Measurements from ENCODE around the gene ACTA1.
A peak's percentile ranks its signal among the peaks of the same experiment; 100 is the strongest.
"Not testable (repeated sequence)": the region's sequence is repeated elsewhere in the genome, so short reads cannot be mapped to it uniquely, and the experiment has no call there.

The ACTA1 gene

GRCh38 chr1:229410692-229411433, 23.0 kb downstream of the ACTA1 start:
- no peak overlapping the region for H3K27ac ChIP-seq
- DNase-seq (ENCODE audit: low read depth, low spot score): peak; percentile 14

- H3K27ac ChIP-seq: no peak overlapping the region
- DNase-seq (ENCODE audit: low read depth, low spot score): no peak
Observed at GRCh38 chr1:229410370-229410691, 23.6 kb downstream of the ACTA1 start.

- H3K27ac ChIP-seq: no peak overlapping the region
- DNase-seq (ENCODE audit: low read depth, low spot score): no peak
Observed at GRCh38 chr1:229409616-229410369, 24.1 kb downstream of the ACTA1 start.

GRCh38 chr1:229408458-229409037, 25.3 kb downstream of the ACTA1 start:
- DNase-seq (ENCODE audit: low read depth, low spot score): no peak
- H3K27ac ChIP-seq: no peak overlapping the region

GRCh38 chr1:229407206-229408026, 26.5 kb downstream of the ACTA1 start:
- no peak overlapping the region for H3K27ac ChIP-seq
- DNase-seq (ENCODE audit: low read depth, low spot score): no peak

GRCh38 chr1:229406798-229407197, 27.1 kb downstream of the ACTA1 start:
- no peak overlapping the region for H3K27ac ChIP-seq

GRCh38 chr1:229403573-229403972, 30.3 kb downstream of the ACTA1 start:
- H3K27ac ChIP-seq: no peak overlapping the region
- no peak for DNase-seq (ENCODE audit: low read depth, low spot score)

More at GRCh38 chr1:229406798-229407197, 27.1 kb downstream of the ACTA1 start:
- DNase-seq (ENCODE audit: low read depth, low spot score): no peak

GRCh38 chr1:229402993-229403392, 30.9 kb downstream of the ACTA1 start:
- H3K27ac ChIP-seq: no peak overlapping the region
- DNase-seq (ENCODE audit: low read depth, low spot score): no peak

- not testable (repeated sequence) for H3K27ac ChIP-seq; DNase-seq (ENCODE audit: low read depth, low spot score)
Observed at GRCh38 chr1:229402329-229402728, 31.6 kb downstream of the ACTA1 start.

- DNase-seq (ENCODE audit: low read depth, low spot score): no peak
- H3K27ac ChIP-seq: no peak overlapping the region
Observed at GRCh38 chr1:229397762-229398161, 36.1 kb downstream of the ACTA1 start.

GRCh38 chr1:229396585-229397206, 37.2 kb downstream of the ACTA1 start:
- H3K27ac ChIP-seq: no peak overlapping the region
- no peak for DNase-seq (ENCODE audit: low read depth, low spot score)

GRCh38 chr1:229394517-229394916, 39.4 kb downstream of the ACTA1 start:
- not testable (repeated sequence) for DNase-seq (ENCODE audit: low read depth, low spot score); H3K27ac ChIP-seq

GRCh38 chr1:229392936-229393335, 41.0 kb downstream of the ACTA1 start:
- no peak overlapping the region for H3K27ac ChIP-seq
- no peak for DNase-seq (ENCODE audit: low read depth, low spot score)

- H3K27ac ChIP-seq: no peak overlapping the region
- DNase-seq (ENCODE audit: low read depth, low spot score): no peak
Observed at GRCh38 chr1:229390130-229390529, 43.8 kb downstream of the ACTA1 start.

GRCh38 chr1:229388897-229389580, 44.9 kb downstream of the ACTA1 start:
- H3K27ac ChIP-seq: no peak overlapping the region
- DNase-seq (ENCODE audit: low read depth, low spot score): no peak

GRCh38 chr1:229385853-229386456, 47.9 kb downstream of the ACTA1 start:
- DNase-seq (ENCODE audit: low read depth, low spot score): no peak
- no peak overlapping the region for H3K27ac ChIP-seq

GRCh38 chr1:229384822-229385221, 49.1 kb downstream of the ACTA1 start:
- no peak for DNase-seq (ENCODE audit: low read depth, low spot score)
- no peak overlapping the region for H3K27ac ChIP-seq

GRCh38 chr1:229383961-229384360, 49.9 kb downstream of the ACTA1 start:
- H3K27ac ChIP-seq: no peak overlapping the region
- DNase-seq (ENCODE audit: low read depth, low spot score): no peak

GRCh38 chr1:229383188-229383587, 50.7 kb downstream of the ACTA1 start:
- H3K27ac ChIP-seq: no peak overlapping the region
- no peak for DNase-seq (ENCODE audit: low read depth, low spot score)

Data from epithelial cell of prostate (primary cell).